ENCODE measurements around the gene AHNAK.

Gene AHNAK

GRCh38 chr11:62431171-62431901, 115.3 kb downstream of the AHNAK start:
- DNase-seq, result no peak

- DNase-seq, result no peak
These were observed 116.2 kb downstream of the AHNAK start for GRCh38 chr11:62430425-62430824.

GRCh38 chr11:62428871-62429560, 117.6 kb downstream of the AHNAK start:
- no peak for DNase-seq

- DNase-seq, result peak; percentile 67 to 92 (median 82)
These were observed 118.9 kb downstream of the AHNAK start for GRCh38 chr11:62427630-62428233.

GRCh38 chr11:62423012-62423411, 123.6 kb downstream of the AHNAK start:
- DNase-seq, result no peak

- DNase-seq, result no peak
These were observed 124.6 kb downstream of the AHNAK start for GRCh38 chr11:62421996-62422395.

- no peak for DNase-seq
These were observed 125.7 kb downstream of the AHNAK start for GRCh38 chr11:62420882-62421281.

- DNase-seq, result no peak
These were observed 126.7 kb downstream of the AHNAK start for GRCh38 chr11:62419943-62420342.

- no peak for DNase-seq
These were observed 127.2 kb downstream of the AHNAK start for GRCh38 chr11:62419314-62419929.

- DNase-seq, result no peak
These were observed 127.9 kb downstream of the AHNAK start, which contains the start of gene SCGB1A1 for GRCh38 chr11:62418733-62419132. Gene SCGB1A1, plus strand, starts transcription at chr11:62419033. Its CDS starts 63 bp downstream, at chr11:62419096.

GRCh38 chr11:62418136-62418535, 128.5 kb downstream of the AHNAK start:
- DNase-seq, result no peak

- DNase-seq, result no peak
These were observed 130.0 kb downstream of the AHNAK start for GRCh38 chr11:62416596-62416995.

- DNase-seq, result no peak
These were observed 133.4 kb downstream of the AHNAK start for GRCh38 chr11:62413060-62413696.

- DNase-seq, result no peak
These were observed 135.1 kb downstream of the AHNAK start for GRCh38 chr11:62411524-62411923.

GRCh38 chr11:62410972-62411371, 135.6 kb downstream of the AHNAK start:
- no peak for DNase-seq

- no peak for DNase-seq
These were observed 136.8 kb downstream of the AHNAK start for GRCh38 chr11:62409831-62410230.

GRCh38 chr11:62406034-62406433, 140.6 kb downstream of the AHNAK start:
- DNase-seq, result no peak

- DNase-seq, result no peak
These were observed 141.7 kb downstream of the AHNAK start for GRCh38 chr11:62404901-62405300.

- no peak for DNase-seq
These were observed 142.2 kb downstream of the AHNAK start for GRCh38 chr11:62404435-62404834.

- DNase-seq, result no peak
These were observed 143.5 kb downstream of the AHNAK start for GRCh38 chr11:62402960-62403730.

GRCh38 chr11:62402226-62402959, 144.2 kb downstream of the AHNAK start:
- peak; percentile 50 to 86 (median 72) for DNase-seq

Measured in suppressor macrophage (primary cell).